DND-41 (cell line): Measurements from ENCODE around the gene PAK5.

Experiments used
- EZH2 ChIP-seq: IDR thresholded peaks from 3 replicates; pipeline ENCODE4 v1.6.1; 2012; ENCODE audit warnings: borderline replicate concordance, low read depth, mild to moderate bottlenecking, moderate library complexity, low read length, inconsistent platforms; ENCODE audit not compliant: severe bottlenecking
- TF ChIP-seq, protein P1 (sequence below): IDR thresholded peaks from 2 replicates; pipeline ENCODE4 v1.5.1; 2012; ENCODE audit warnings: borderline replicate concordance, low read length, moderate library complexity, mild to moderate bottlenecking; ENCODE audit not compliant: poor library complexity, severe bottlenecking; ENCODE audit errors: extremely low read depth

DNA sequence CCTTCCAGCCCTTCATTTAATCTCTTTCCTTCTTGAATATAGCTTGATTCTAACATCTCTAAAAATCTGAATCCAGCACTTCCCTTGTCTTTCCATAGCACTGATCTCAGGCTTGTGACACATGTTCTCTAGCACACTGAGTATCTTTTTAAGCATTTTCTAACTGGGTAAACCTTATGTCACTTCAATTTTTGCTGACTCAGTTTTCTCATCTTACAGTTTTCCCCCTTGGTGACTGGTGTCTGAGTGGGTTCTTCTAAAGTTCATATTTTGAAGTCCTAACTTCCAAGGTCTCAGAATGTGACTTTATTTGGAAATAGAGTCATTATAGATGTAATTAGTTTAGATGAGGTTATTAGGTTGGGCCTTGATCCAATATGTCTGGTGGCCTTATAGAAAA, 153.9 kb downstream of the PAK5 start:
- TF ChIP-seq, protein P1, sequence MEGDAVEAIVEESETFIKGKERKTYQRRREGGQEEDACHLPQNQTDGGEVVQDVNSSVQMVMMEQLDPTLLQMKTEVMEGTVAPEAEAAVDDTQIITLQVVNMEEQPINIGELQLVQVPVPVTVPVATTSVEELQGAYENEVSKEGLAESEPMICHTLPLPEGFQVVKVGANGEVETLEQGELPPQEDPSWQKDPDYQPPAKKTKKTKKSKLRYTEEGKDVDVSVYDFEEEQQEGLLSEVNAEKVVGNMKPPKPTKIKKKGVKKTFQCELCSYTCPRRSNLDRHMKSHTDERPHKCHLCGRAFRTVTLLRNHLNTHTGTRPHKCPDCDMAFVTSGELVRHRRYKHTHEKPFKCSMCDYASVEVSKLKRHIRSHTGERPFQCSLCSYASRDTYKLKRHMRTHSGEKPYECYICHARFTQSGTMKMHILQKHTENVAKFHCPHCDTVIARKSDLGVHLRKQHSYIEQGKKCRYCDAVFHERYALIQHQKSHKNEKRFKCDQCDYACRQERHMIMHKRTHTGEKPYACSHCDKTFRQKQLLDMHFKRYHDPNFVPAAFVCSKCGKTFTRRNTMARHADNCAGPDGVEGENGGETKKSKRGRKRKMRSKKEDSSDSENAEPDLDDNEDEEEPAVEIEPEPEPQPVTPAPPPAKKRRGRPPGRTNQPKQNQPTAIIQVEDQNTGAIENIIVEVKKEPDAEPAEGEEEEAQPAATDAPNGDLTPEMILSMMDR: no peak
- no peak for TF ChIP-seq EZH2
